IPS DF 19.7 (cell line): ENCODE measurements around the gene TM9SF3.

Source experiments
- DNase-seq: peaks from one replicate; pipeline ENCODE4 v3.0.0-alpha.2; 2013; ENCODE audit warnings: low read depth, low spot score

The TM9SF3 gene

DNA sequence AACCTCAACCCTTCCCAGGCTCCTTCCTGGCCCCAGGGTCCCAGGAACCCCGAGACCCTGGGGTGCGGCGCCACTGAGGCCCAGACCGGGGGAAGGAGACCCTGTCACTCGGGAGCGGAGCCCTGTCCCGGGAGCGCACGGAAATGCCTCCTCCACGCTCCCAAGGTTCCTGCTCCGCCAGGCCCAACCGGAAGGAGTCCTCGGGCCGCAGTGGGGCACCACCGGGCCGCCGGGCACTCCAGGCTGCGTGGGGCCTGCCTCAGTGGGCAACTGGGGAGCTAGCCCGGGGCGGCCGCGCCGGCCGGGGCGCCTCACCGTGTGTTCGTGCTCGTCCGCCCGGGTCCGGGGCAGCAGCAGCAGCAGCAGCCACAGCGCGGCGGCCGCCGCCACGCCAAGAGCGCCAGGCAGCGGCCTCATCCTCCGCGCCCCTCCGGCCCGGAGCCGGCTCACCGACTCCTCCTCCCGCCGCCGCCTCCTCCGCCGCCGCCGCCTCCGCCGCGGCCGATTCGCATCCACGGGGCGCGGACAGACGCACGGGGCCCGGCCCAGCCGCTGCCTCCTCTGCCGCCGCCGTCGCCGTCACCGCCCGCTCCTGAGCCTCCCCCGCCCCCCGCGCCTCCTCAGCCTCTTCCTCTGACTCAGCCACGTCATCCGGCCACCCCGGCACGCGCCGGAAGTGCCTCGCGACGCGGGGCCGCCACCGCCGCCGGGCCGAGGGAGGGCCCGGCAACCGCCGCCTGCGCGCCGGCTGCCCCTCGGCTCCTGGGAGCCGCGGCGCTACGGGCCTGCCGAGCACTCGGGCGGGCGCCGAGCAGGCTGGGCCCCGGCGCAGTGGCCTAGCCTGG, at the start of gene TM9SF3:
Gene TM9SF3 (minus strand): TSS at position 594 of the 845 bp plus-strand sequence. CDS start 177 bp downstream, at position 417.
- DNase-seq: peak; percentile 45

DNA sequence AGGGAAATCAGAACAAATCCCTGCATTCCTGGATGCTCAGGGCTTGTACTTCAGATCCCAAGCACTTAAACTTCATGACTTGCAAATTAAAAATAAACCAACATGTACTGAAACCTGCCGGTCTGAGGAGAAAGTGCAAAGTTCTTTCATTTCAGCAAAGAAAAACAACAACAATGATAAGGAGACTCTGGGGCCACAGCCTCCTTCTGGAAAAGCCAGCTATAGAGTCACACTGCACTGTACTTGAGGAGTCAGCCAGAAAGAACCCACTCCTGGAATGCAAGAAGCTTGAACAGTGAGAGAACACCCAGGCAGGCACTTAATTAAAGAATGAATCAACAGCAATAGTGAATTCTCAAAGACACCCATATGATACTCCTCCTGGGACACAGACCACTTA, 49.7 kb upstream of the TM9SF3 start:
- no peak for DNase-seq

DNA sequence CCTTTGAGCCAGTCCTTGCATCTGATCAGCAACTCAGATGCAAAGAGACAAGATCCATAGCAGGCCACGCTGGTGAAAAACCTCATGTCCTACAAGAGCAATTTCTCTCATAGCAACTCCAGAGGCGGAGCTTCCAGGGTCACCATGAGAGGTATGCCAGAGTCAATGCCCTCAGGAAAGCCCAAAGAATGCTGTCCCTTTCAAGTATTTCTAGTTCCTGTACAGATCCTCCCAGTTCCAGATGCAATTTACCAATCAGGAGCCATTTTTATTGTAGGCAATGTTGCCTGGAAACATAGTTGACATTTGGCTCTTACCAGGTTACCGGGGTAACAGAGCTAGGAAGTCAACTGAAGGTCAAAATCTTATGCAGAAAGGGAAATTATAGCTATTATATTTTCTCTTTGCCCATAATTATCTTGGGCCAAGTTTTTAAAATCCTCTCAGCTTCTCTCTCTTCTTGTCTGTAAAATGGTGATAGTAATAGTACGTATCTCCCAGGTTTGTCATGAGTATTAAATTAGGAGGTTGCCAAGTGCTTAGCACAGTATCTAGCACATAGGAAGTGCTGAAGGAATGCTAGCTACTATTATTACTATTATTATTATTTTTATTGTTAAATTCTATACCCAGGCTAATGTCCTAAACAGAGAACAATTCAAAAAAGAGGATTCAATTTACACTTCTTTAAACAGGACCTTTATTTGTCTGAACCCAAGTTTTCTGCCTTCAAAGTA, 46.3 kb upstream of the TM9SF3 start:
- DNase-seq: no peak

DNA sequence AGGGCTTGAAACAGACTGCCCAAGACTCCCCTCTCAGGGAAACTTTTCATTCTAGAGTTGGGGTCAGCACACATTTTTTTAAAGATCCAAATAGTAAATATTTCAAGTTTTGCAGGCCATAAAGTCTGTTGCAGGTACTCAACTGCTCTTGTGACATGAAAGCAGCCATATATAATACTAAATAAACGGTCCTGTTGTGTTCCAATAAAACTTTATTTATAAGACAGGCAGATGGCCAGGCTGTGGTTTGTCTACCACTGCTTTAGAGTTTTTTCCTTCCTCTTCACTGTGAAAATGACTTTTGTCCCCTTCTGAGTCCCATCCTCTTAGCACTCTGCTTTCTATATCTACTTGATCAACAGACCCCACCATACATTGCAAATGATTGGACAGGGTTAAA, 40.5 kb upstream of the TM9SF3 start:
- DNase-seq: no peak

DNA sequence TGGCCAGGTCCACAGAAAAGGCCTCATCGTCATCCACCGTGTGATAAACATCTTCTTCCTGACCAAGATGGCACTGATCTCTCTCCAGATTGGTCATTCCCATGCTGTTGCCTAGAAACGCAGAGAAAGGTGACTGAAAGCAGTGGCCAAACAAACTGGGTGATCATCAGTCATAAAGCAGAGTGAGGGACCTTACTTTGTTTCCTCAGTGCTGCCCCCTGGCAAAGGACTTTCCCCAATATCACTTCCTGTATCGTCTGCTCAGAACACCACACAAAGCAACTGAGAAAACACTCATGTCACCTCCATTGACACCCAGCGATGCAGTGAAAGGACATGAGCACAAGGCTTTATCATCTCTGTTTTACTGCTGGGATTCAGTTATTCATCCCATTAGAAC, 40.0 kb upstream of the TM9SF3 start:
- peak; percentile 28 for DNase-seq

DNA sequence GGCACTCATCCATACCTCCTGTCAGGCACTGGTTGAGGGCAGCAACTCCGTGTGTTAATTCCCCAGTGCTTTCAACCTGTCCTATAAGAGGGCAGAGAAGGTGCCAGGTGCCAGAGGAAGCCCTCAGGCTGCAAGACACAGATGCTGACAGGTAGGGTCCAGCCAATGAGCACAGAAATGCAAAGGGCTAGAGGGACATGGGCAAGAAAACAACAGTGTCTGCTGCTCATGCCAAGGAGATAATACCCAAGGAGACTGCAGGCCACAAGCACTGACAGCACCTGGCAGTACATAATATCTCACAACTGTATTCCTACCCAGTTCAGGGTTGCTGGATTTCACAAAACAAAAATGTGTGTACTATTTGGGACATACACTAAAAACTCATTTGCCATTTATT, 38.4 kb upstream of the TM9SF3 start:
- no peak for DNase-seq

DNA sequence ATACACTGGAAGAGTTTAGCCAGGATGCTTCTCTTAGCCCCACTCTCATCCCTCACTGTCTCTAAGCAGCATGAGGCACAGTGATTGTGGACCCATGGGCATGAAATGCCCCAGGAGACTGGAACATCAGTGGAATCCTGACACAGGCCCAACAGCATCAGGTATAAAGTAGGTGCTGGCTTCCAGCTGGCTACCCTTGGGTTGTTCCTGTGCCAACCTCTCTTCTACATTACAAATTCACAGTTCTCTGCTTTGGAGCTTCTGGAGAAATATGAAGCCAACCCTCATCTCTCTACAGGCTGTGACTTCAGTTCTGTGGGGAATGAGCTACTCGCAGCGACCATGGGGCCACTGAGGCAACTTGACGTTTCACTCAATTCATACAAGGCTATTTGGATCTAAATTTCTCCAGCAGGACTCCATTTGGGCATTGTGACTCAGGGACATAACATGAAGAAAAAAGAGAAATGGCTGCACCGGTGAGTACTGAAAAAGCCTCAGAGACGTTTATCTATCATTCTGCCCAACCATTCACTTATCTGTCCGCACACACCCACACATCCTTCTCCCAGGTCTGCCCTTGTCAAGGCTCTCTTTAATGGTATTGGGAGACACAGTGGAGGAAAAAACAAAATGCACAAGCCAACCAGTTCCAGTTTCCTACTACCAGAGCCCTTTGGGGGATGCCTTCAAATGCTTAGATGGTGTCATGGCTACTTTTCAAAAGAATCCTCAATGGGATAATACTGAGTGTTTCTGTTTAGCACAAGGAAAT, 35.4 kb upstream of the TM9SF3 start:
- no peak for DNase-seq

DNA sequence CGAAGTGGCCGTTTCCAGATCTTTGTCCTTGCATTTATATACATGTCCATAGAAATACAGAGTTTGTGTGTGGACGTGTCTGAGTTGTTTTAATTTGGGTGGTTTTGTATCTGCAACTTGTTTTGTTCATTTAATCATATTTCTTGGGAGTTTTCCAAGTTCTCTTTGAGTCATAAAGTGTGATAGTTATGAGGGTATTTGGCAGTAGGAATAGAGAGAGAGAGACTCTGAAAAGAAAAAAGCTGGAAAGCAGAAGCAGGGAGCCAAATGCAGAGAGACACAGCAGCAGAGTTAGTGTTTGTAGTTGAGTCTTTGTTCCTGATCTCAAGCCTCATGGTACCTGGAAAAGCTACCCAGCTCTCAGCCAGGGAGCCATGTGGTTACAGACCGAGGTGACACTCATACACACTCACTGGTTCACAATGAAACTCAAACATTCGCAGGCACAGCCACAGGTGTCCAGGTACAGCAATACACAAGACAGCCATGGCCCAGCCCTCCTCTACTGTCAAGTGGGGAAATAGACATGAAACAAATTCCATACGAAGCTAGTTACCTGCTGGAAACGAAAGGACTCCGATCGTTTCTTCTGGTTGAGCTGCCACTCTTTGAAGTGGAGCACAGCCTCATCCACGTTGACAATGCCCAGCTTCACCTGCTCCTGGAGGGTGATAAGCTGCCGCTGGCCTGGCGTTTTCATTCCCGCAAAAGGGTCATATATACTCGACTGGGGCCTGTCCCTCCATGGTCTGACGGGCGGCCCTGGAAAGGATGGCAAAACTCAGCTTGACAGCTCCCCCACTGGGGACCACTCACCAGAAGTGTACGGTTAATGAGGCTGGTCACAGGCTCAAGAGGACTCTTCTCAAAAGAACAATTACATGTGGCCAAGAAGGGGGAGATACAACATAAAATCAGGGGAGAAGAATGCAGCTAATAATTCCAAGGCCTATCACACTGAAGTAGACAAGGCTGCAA, 33.3 kb upstream of the TM9SF3 start:
- DNase-seq: no peak

DNA sequence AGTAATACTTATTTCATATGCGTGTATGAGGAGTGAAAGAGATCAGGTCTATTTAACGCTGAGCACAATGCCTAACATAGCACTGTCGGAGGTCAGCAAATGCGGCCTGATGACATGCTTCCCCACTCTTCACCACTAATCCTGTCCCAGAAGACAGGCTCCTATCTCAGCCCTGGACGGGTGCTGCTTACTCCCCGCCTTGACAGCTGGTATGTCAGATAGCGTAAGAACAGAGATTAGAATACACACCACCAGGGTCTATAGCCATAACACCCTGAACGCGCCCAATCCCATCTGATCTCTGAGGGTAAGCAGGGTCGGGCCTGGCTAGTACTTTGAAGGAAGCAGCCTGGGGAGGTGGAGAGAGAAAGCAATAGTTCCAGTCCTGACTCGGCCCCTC, 32.3 kb upstream of the TM9SF3 start:
- DNase-seq: no peak

DNA sequence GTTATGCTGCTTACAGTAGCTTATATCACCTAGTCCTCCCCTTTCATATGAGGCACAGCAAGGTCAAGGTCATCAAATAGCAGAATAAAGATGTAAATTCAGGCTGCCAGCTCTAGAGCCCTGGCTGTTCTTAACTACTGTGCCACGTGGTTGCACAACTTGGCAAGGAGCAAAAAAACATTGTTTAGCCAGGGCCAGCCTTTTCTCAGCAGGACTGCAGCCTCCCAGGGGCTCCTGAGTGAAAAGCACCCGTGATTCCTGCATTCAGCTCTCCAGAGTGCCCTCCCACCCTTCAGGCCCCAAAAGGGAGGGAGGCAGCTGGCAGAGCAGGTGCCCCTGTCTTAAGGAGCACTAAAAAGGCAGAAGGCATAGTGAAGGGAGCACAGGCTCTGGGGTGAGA, 31.8 kb upstream of the TM9SF3 start:
- no peak for DNase-seq

DNA sequence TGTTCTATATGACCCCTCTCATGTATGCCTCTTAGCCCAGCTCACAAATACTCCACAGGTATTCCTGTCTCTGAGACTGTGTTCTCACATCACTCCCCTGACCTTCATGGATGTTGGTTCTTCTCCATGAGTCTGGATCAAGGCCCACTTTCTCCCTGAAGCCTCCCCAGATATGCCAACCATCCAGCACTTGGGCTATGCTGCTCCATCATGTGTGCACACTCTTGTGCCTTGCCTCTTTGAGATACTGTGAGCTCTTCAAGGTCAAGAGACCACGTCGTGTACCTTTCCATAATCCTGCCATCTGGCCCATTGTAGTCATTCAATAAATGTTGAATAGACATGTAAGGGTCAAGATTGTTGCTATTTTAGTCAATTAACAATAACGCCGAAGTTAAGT, 30.1 kb upstream of the TM9SF3 start:
- no peak for DNase-seq

DNA sequence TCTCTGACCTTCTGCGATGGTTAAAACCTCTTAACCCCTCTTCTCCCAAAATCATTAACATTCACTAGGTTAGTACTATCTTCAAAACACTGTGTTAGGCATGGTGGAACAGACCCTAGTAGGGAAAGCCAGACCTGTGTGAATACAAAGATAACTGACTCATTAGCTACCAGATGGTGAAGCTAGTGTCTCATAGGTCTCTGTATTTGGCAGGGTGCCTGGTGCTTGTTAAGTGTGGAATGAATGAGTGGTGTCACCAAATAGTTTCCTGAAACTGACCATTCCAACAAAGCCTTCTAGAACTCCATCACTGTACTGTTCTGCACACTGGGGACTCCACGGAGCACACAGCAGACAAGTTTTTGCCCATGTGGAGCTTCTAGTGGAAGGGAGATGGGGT, 27.7 kb upstream of the TM9SF3 start:
- no peak for DNase-seq

DNA sequence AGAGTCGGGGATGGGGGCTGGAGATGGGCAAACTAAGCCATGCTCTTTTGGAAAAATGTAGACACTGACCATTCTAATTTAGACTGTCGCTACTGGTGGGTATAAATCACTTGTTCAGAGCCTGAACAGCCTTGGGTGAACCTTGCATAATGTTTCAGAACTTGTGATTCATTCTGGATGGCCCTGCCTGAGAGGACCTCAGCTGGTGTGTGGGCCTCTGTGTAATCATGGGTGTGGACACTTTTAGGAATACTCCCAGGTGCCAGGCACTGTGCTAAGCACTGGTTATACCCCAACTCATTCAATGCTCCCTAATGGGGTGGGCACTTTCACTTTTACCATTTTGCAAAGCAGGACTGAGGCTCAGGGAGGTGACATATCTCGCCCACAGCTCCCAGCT, 26.8 kb upstream of the TM9SF3 start:
- no peak for DNase-seq

DNA sequence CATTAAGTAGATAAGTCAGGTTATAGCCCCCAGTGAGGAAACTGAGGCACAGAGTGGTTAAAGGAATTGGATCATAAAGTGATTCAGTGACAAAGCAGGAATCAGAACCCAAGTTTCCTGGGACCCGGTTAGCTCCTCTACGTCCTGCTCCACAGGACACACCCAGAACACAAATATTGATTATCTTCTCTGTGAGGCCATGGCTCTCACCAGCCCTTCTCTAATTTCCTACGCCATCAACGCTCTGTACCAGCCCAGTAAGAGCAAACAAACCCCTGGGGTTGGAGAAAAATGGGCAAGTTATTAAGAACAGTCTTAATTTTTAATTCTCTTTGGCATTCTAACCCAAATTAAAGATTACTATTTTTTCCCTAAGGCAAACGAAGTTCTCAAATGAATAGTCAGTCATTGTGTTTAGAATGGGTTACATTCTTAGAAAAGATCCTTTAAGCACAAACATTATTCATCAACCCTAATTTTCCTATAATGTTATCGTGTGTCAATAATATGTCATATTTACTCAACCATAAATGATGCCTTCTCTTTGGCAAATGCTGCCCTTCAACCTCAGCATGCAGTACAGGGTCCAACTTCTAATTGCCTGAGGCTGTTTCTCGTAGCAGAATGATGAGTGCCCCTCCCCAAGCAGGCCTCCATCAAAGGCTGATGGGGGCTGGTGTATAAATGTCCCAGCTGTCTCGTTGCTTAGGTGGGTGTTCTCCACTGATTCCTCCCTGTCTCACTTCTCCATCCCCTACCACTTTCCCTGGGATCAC, 25.4 kb upstream of the TM9SF3 start:
- no peak for DNase-seq

DNA sequence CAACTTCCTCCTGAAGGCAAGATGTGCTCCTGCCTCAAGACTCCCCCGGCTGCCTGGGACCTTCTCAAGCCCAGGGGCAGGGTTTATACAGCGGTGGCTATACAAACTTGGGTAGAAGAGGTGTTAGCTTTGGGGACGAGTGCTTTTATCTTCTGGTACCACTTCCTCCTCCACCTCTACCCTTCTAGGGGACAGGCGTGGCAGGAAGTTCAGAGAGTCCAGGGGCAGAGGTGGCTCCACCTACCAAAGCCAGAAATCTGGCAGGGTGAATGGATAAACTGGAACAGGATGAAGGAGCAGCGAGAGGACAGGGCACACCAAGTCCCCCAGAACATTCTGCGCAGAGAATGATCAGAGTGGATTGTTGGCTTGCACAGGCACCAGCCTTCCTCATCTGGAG, 24.0 kb upstream of the TM9SF3 start:
- no peak for DNase-seq

DNA sequence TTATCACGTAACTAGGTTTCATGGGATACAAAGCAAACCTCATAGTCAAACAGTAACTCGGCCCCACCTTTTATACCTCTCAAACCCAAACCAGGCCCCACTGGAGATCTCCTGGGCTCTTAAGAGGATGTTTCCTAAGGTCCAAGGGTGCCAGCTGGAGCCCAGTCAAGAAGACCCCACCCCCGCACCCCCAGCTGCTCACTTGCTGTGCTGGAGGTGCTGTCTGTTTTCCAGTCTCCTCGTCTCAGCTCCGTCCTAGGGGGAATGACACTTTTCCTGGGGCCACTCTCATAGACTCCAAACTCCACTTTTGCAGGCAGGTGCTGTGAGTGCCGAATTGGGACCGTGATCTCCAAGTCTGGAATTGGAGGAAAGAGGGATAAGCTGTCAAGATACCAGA, 22.7 kb upstream of the TM9SF3 start:
- no peak for DNase-seq

DNA sequence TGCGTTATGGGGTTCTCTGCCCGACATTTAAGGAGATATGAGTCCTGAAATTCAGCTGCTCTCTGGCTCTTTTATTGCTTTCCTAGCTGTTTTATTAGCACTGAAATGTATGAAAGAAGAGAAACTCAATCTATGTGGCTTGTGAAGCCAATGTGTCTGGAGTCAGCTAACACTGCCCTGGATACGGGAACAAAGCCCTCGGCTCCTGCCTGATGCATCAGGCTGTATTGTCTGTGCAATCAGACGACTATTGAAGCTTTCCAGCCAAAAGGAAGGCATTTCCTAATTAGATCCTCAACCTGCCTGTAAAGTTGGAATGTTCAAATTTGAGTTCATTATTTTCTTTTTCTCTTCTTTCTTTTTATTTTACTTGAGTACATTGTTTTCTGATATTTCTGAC, 22.0 kb upstream of the TM9SF3 start:
- no peak for DNase-seq

DNA sequence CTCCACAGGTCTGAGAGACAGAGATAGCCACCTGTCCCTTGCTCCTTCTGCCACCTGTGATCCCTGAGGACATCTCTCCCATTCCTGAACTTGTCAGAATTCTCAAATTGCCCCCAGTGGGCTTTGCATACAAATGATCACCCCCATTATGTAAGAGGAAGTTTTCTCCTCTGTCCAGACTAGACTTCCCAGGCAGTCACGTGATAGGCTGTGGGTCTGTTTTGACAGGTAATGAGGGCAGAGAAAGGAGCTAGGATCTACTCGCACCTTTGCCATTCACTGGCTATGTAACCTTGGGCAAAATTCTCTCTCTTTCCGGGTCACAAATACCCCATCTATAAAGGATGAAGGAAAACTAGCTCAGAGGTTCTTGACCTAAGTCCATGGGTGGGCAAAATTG, 21.4 kb upstream of the TM9SF3 start:
- DNase-seq: no peak

DNA sequence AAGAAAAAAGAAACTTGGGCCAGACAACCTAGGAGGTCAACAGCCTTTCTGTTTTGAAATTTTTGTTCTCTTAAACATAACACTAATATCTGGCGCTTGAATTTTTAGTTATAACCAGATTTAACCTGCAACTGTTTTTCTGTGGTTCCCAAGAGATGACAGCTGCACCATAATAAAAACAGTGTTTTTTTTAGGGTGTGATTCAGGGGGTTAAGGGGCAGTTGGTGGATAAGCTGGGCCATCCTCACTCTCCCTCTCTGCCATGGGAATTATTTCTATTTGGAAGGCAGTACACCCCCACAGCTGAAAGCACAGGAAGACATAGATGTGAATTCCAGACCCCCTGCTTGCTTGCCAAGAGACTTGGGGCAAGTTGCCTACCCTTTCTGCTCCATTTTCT, 20.1 kb upstream of the TM9SF3 start:
- no peak for DNase-seq

DNA sequence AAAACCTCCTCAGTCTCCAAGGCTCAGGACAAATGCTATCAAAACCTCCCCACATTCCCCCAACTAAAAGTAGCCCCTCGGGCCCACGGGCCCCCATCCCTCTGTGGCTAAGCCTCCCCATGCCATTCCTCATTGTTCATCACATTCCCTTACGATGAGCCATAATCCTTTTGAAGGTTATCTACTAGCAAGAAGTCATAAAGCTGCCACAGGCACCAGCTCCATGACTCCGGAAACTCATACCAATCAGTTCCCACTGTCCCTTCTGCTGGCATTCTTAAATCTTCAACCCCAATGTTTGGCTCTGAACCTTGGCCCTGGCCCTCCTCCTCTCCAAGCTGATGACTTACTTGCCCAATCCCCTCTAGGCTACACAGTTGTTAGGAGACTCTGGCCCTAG, 19.4 kb upstream of the TM9SF3 start:
- DNase-seq: no peak
